Right ventricle myocardium superior (tissue), 1 donor: ENCODE results near the gene PIEZO2. TPM values are rescaled to one million over a fixed set of nuclear protein-coding genes. Genes with fewer than 3 reads are reported as not detected.

Experiments
- microRNA-seq: library from miRNA; unstranded; fragments of <30 nt; microRNA quantifications from one replicate; pipeline ENCODE4 v1.2.0, GENCODE V29; 2020
- total RNA-seq: library from RNA; stranded (reverse); fragmentation: NEBNext Ultra II Directional; extraction: Animal tissue kit (Norgen Biotek cat#: 25700); gene quantifications from one replicate; pipeline ENCODE4 v1.2.1, GENCODE V29; 2021
- donor health status: DM: no; HTN: yes; CAD: no; lungs with severe emphysema.

The PIEZO2 gene
- total RNA-seq, 1 donor from 2014 or later, result 0.32 TPM

Small RNA genes within 50 kb of the gene (microRNA-seq; reads per million reads assigned to microRNA genes)
- gene MIR6788, result not detected
